ENCODE data around the gene TTBK1.
A peak's percentile ranks its signal among the peaks of the same experiment; 100 is the strongest.

Gene TTBK1

GRCh38 chr6:43256670-43257366 lies 13.5 kb downstream of the TTBK1 start:
- no peak for DNase-seq

- no peak for DNase-seq
Observed at GRCh38 chr6:43257367-43258145, 14.3 kb downstream of the TTBK1 start.

- no peak for DNase-seq
Observed at GRCh38 chr6:43258180-43258579, 14.9 kb downstream of the TTBK1 start.

GRCh38 chr6:43258807-43259686 lies 15.8 kb downstream of the TTBK1 start:
- no peak for DNase-seq

GRCh38 chr6:43260791-43261190 lies 17.5 kb downstream of the TTBK1 start:
- no peak for DNase-seq

GRCh38 chr6:43261198-43261597 lies 17.9 kb downstream of the TTBK1 start:
- DNase-seq = no peak

- DNase-seq = no peak
Observed at GRCh38 chr6:43262000-43262779, 18.9 kb downstream of the TTBK1 start.

- DNase-seq = no peak
Observed at GRCh38 chr6:43262780-43263313, 19.6 kb downstream of the TTBK1 start.

- DNase-seq = peak; percentile 14
Observed at GRCh38 chr6:43263314-43264178, 20.3 kb downstream of the TTBK1 start.

- DNase-seq = no peak
Observed at GRCh38 chr6:43264599-43265145, 21.4 kb downstream of the TTBK1 start.

GRCh38 chr6:43265564-43265963 lies 22.3 kb downstream of the TTBK1 start:
- no peak for DNase-seq

- DNase-seq = no peak
Observed at GRCh38 chr6:43267619-43268354, 24.5 kb downstream of the TTBK1 start.

GRCh38 chr6:43268355-43268700 lies 25.0 kb downstream of the TTBK1 start:
- DNase-seq = peak; percentile 13

GRCh38 chr6:43268782-43269272 lies 25.5 kb downstream of the TTBK1 start:
- no peak for DNase-seq

- no peak for DNase-seq
Observed at GRCh38 chr6:43269273-43270007, 26.2 kb downstream of the TTBK1 start.

- no peak for DNase-seq
Observed at GRCh38 chr6:43271103-43271815, 28.0 kb downstream of the TTBK1 start.

- DNase-seq = no peak
Observed at GRCh38 chr6:43271944-43272343, 28.7 kb downstream of the TTBK1 start.

- no peak for DNase-seq
Observed at GRCh38 chr6:43273707-43274106, 30.4 kb downstream of the TTBK1 start.
